A673 (cell line): ENCODE data around the gene KIRREL3. TPM values are rescaled to one million over a fixed set of nuclear protein-coding genes. Genes with fewer than 3 reads are reported as not detected.

Experiments
- BruUV-seq: library from RNA; stranded (reverse); fragments of 400-500 nt; replicated peaks from 2 replicates; lab custom pipeline; 2021; lab: Mats Ljungman, UMichigan
- CTCF ChIA-PET: fragments of 300-600 bp; sonication (Branson Sonifier 250); formaldehyde crosslinking; loops from one replicate; lab custom pipeline; 2022; ENCODE audit warnings: antibody characterized with exemption; lab: Charles Lee
- POLR2A ChIA-PET: fragments of 300-600 bp; sonication (Branson Sonifier 250); formaldehyde crosslinking; loops from one replicate; lab custom pipeline; 2022; ENCODE audit warnings: antibody characterized with exemption; ENCODE audit not compliant: low non-redundant PET; lab: Charles Lee
- DNase-seq: peaks from one replicate; pipeline ENCODE4 v3.0.0-alpha.2; 2015; ENCODE audit warnings: low spot score
- H3K27ac ChIP-seq: fragments of 200-600 bp; sonication (generic); 2 replicates; pipeline ENCODE4 v1.5.1; 2016; ENCODE audit warnings: mixed run types, low read depth, mild to moderate bottlenecking, mixed read lengths, antibody characterized with exemption, low read length; ENCODE audit not compliant: poor library complexity, severe bottlenecking
- H3K27me3 ChIP-seq: fragments of 200-600 bp; sonication (generic); replicated peaks from 2 replicates; pipeline ENCODE4 v1.6.1; 2017; ENCODE audit warnings: mixed run types, low read depth, mild to moderate bottlenecking, mixed read lengths, antibody characterized with exemption, low read length; ENCODE audit not compliant: insufficient read depth, poor library complexity
- H3K36me3 ChIP-seq: fragments of 200-600 bp; sonication (generic); 2 replicates; pipeline ENCODE4 v1.6.1; 2016; ENCODE audit warnings: mixed run types, mild to moderate bottlenecking, mixed read lengths, antibody characterized with exemption, low read length; ENCODE audit not compliant: insufficient read depth, poor library complexity, severe bottlenecking
- H3K4me1 ChIP-seq: fragments of 200-600 bp; sonication (generic); 2 replicates; pipeline ENCODE4 v1.6.1; 2017; ENCODE audit warnings: mixed run types, mild to moderate bottlenecking, mixed read lengths, antibody characterized with exemption, low read length; ENCODE audit not compliant: insufficient read depth, poor library complexity, severe bottlenecking
- H3K4me3 ChIP-seq: fragments of 200-600 bp; sonication (generic); 2 replicates; pipeline ENCODE4 v1.5.1; 2016; ENCODE audit warnings: low read depth, mixed run types, mild to moderate bottlenecking, mixed read lengths, low read length; ENCODE audit not compliant: poor library complexity, severe bottlenecking
- H3K9me3 ChIP-seq: fragments of 200-600 bp; sonication (generic); 2 replicates; pipeline ENCODE4 v1.6.1; 2016; ENCODE audit warnings: mixed run types, low read depth, mild to moderate bottlenecking, mixed read lengths, antibody characterized with exemption, low read length; ENCODE audit not compliant: poor library complexity, severe bottlenecking
- CTCF ChIP-seq: fragments of 300-800, 200-600 bp; sonication (generic); conservative IDR thresholded peaks from 2 replicates; pipeline ENCODE4 v1.5.1; 2017; ENCODE audit warnings: low read depth, mild to moderate bottlenecking, antibody characterized with exemption, low read length, moderate library complexity, mixed read lengths
- EZH2 ChIP-seq: fragments of 200-600 bp; sonication (generic); IDR thresholded peaks from 2 replicates; pipeline ENCODE4 v1.6.1; 2017; ENCODE audit warnings: borderline replicate concordance, low read depth, mild to moderate bottlenecking, mixed read lengths, antibody characterized with exemption, low read length; ENCODE audit not compliant: poor library complexity, severe bottlenecking
- intact Hi-C: fragments of 100-400 bp; cut with micrococcal nuclease; formaldehyde crosslinking; loops from one replicate; pipeline ENCODE4 v1.10.0; 2022; ENCODE audit not compliant: unreplicated experiment
- total RNA-seq: library from RNA; stranded (reverse); gene quantifications from 2 replicates; pipeline ENCODE4 v1.2.3, GENCODE V29; 2021

The KIRREL3 gene
- total RNA-seq, 1 experiment from 2014 or later, result not detected

DNA sequence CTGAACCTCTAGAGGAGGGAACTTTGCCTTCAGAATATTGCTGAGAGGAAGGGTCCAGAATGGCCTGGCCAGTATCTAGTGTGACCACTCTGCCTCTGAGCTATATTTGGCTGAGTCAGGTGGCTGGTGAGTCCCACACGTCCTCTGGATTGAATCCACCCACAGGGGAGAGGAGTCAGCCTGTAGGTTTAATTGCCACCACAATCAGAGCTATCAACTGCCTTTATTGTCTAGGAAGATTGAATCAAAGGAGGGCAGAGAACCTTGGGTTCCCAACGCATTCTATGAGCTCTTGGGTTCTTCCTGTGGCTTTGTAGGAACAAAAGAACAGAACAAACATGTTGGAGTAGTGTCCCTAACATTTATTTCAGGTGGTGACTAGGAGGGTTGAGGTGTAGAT lies 577.4 kb downstream of the KIRREL3 start:
- Histone ChIP-seq H3K4me1 (no peaks in the 10 kb centered on the region), H3K27me3 (no peaks in the 10 kb centered on the region), H3K27ac (no peak overlapping the region), H3K4me3 (no peak overlapping the region), H3K36me3 (no peaks in the 10 kb centered on the region), H3K9me3 (no peaks in the 10 kb centered on the region)
- TF ChIP-seq CTCF (no peak), EZH2 (no peak)
- intact Hi-C loops, result no loop called here
- BruUV-seq, result no TSS peak
- DNase-seq, result no peak
- ChIA-PET CTCF (no interaction called here), POLR2A (no interaction called here)

- Histone ChIP-seq H3K27me3 (no peaks in the 10 kb centered on the region), H3K27ac (no peak overlapping the region), H3K36me3 (no peaks in the 10 kb centered on the region), H3K4me1 (no peaks in the 10 kb centered on the region), H3K9me3 (no peaks in the 10 kb centered on the region), H3K4me3 (no peak overlapping the region)
- POLR2A ChIA-PET, result no interaction called here
- CTCF ChIA-PET, result interaction anchor here (1.5 kb wide), 1 partner anchor 58 kb away, joined by 6 read pairs; no protein-coding TSS in a partner anchor
- intact Hi-C loops, result no loop called here
- TF ChIP-seq EZH2, result no peak
- no peak for TF ChIP-seq CTCF
- no peak for DNase-seq
- no TSS peak for BruUV-seq
Measured at GRCh38 chr11:126422446-126422845, 578.1 kb downstream of the KIRREL3 start.

DNA sequence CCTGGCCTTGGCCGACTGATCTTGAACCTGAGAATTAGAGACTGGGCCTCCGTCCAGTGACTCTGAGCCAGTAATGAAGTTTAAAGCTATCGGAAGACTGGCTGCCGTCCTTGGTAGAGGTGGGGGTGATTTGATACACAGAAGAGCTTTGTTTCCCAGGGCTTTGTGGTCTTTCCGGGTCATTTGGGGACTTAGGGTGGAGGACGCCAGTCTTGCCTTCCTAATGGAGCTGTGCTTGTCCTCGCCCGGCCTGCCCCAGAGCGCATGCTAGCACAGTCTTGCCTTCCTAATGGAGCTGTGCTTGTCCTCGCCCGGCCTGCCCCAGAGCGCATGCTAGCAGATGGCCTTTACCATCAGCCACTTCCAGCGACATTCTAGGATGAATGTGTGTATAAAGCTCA lies 579.3 kb downstream of the KIRREL3 start:
- no peak overlapping the region for H3K27ac ChIP-seq
- BruUV-seq, result no TSS peak
- no peaks in the 10 kb centered on the region for H3K27me3 ChIP-seq
- CTCF ChIA-PET, result interaction anchor here (1.5 kb wide), 1 partner anchor 59 kb away, joined by 6 read pairs; no protein-coding TSS in a partner anchor
- no peaks in the 10 kb centered on the region for H3K36me3 ChIP-seq
- H3K4me3 ChIP-seq, result no peak overlapping the region
- intact Hi-C loops, result no loop called here
- no peaks in the 10 kb centered on the region for H3K9me3 ChIP-seq
- TF ChIP-seq EZH2, result no peak
- no peak for TF ChIP-seq CTCF
- peaks cover 1% of the 10 kb centered on the region for H3K4me1 ChIP-seq
- DNase-seq, result no peak
- POLR2A ChIA-PET, result no interaction called here
